HUES6 (cell line): ENCODE measurements around the gene OTOP3.

Experiments used
- H3K27ac ChIP-seq: 2 replicates; pipeline ENCODE4 v1.7.0; 2013; ENCODE audit warnings: low read depth, mild to moderate bottlenecking, low read length, inconsistent platforms
- H3K27me3 ChIP-seq: 2 replicates; pipeline ENCODE4 v1.6.1; 2013; ENCODE audit warnings: low read length; ENCODE audit not compliant: control insufficient read depth, insufficient read depth
- H3K36me3 ChIP-seq: 2 replicates; pipeline ENCODE4 v1.6.1; 2013; ENCODE audit warnings: low read length; ENCODE audit not compliant: control insufficient read depth, insufficient read depth
- H3K4me1 ChIP-seq: 2 replicates; pipeline ENCODE4 v1.6.1; 2013; ENCODE audit warnings: low read length; ENCODE audit not compliant: control insufficient read depth, insufficient read depth
- H3K4me3 ChIP-seq: 2 replicates; pipeline ENCODE4 v1.5.1; 2013; ENCODE audit warnings: low read depth, low read length
- H3K9ac ChIP-seq: one replicate; pipeline ENCODE4 v1.6.1; 2013; ENCODE audit warnings: mild to moderate bottlenecking, low read length
- H3K9me3 ChIP-seq: 2 replicates; pipeline ENCODE4 v1.6.1; 2013; ENCODE audit warnings: low read depth, low read length; ENCODE audit not compliant: control insufficient read depth, insufficient read depth

The OTOP3 gene

GRCh38 chr17:74924250-74924948, 11.3 kb upstream of the OTOP3 start, which contains the start of gene OTOP2:
Gene OTOP2 (plus strand): TSS chr17:74924273. CDS start chr17:74924633, 360 bp downstream.
- Histone ChIP-seq H3K9me3 (no peaks in the 10 kb centered on the region), H3K27me3 (peaks cover 90% of the 10 kb centered on the region), H3K27ac (no peak within 1 kb of the TSS), H3K9ac (no peak within 1 kb of the TSS), H3K4me1 (peaks cover 24% of the 10 kb centered on the region; the same call in 1 of the 2 replicates), H3K36me3 (no peaks in the 10 kb centered on the region), H3K4me3 (peak within 1 kb of the TSS; percentile 59)

- Histone ChIP-seq H3K4me3 (no peak overlapping the region), H3K27me3 (peaks cover 94% of the 10 kb centered on the region), H3K9me3 (no peaks in the 10 kb centered on the region), H3K9ac (no peak overlapping the region), H3K27ac (no peak overlapping the region), H3K36me3 (no peaks in the 10 kb centered on the region), H3K4me1 (peaks cover 22% of the 10 kb centered on the region; the same call in 1 of the 2 replicates)
These were observed 10.5 kb upstream of the OTOP3 start for GRCh38 chr17:74925242-74925641.

GRCh38 chr17:74928786-74929185, 6.9 kb upstream of the OTOP3 start:
- no peak overlapping the region for H3K4me3 ChIP-seq
- H3K27ac ChIP-seq = no peak overlapping the region
- H3K9me3 ChIP-seq = no peaks in the 10 kb centered on the region
- peaks cover 8% of the 10 kb centered on the region; the same call in 1 of the 2 replicates for H3K4me1 ChIP-seq
- H3K36me3 ChIP-seq = no peaks in the 10 kb centered on the region
- peaks cover 92% of the 10 kb centered on the region for H3K27me3 ChIP-seq
- H3K9ac ChIP-seq = no peak overlapping the region

- no peak overlapping the region for H3K27ac ChIP-seq
- H3K36me3 ChIP-seq = no peaks in the 10 kb centered on the region
- H3K9me3 ChIP-seq = no peaks in the 10 kb centered on the region
- no peak overlapping the region for H3K4me3 ChIP-seq
- peaks cover 10% of the 10 kb centered on the region; the same call in 1 of the 2 replicates for H3K4me1 ChIP-seq
- H3K9ac ChIP-seq = no peak overlapping the region
- peaks cover 92% of the 10 kb centered on the region for H3K27me3 ChIP-seq
These were observed 5.1 kb upstream of the OTOP3 start for GRCh38 chr17:74930535-74931036.

- Histone ChIP-seq H3K36me3 (no peaks in the 10 kb centered on the region), H3K4me3 (peak overlapping the region; percentile 53), H3K27ac (no peak overlapping the region), H3K9me3 (no peaks in the 10 kb centered on the region), H3K9ac (no peak overlapping the region), H3K27me3 (peaks cover 92% of the 10 kb centered on the region), H3K4me1 (peaks cover 13% of the 10 kb centered on the region; the same call in 1 of the 2 replicates)
These were observed 650 bp upstream of the OTOP3 start for GRCh38 chr17:74935048-74935447.

GRCh38 chr17:74936470-74936799, 737 bp downstream of the OTOP3 start:
- no peaks in the 10 kb centered on the region for H3K36me3 ChIP-seq
- peaks cover 92% of the 10 kb centered on the region for H3K27me3 ChIP-seq
- H3K9ac ChIP-seq = no peak overlapping the region
- peaks cover 8% of the 10 kb centered on the region; the same call in 1 of the 2 replicates for H3K4me1 ChIP-seq
- no peaks in the 10 kb centered on the region for H3K9me3 ChIP-seq
- H3K4me3 ChIP-seq = peak overlapping the region; percentile 53; the same call in 1 of the 2 replicates
- H3K27ac ChIP-seq = no peak overlapping the region

- Histone ChIP-seq H3K9me3 (no peaks in the 10 kb centered on the region), H3K9ac (no peak overlapping the region), H3K4me1 (0 out of 2 replicates have a peak, but pooled peaks cover 7% of the 10 kb centered on the region), H3K27ac (no peak overlapping the region), H3K36me3 (no peaks in the 10 kb centered on the region), H3K27me3 (peaks cover 95% of the 10 kb centered on the region), H3K4me3 (no peak overlapping the region)
These were observed 1.7 kb downstream of the OTOP3 start for GRCh38 chr17:74937064-74938051.

- Histone ChIP-seq H3K9me3 (no peaks in the 10 kb centered on the region), H3K4me1 (peaks cover 8% of the 10 kb centered on the region), H3K36me3 (no peaks in the 10 kb centered on the region), H3K4me3 (no peak overlapping the region), H3K27me3 (peaks cover 92% of the 10 kb centered on the region), H3K27ac (no peak overlapping the region), H3K9ac (no peak overlapping the region)
These were observed 2.7 kb downstream of the OTOP3 start for GRCh38 chr17:74938194-74938950.

- Histone ChIP-seq H3K9ac (no peak overlapping the region), H3K4me1 (peaks cover 17% of the 10 kb centered on the region), H3K9me3 (no peaks in the 10 kb centered on the region), H3K4me3 (no peak overlapping the region), H3K36me3 (no peaks in the 10 kb centered on the region), H3K27me3 (peaks cover 85% of the 10 kb centered on the region), H3K27ac (no peak overlapping the region)
These were observed 3.8 kb downstream of the OTOP3 start for GRCh38 chr17:74939534-74939933.

GRCh38 chr17:74941128-74941725, 5.5 kb downstream of the OTOP3 start:
- no peak overlapping the region for H3K27ac ChIP-seq
- H3K36me3 ChIP-seq = no peaks in the 10 kb centered on the region
- H3K4me3 ChIP-seq = no peak overlapping the region
- no peak overlapping the region for H3K9ac ChIP-seq
- H3K9me3 ChIP-seq = no peaks in the 10 kb centered on the region
- H3K4me1 ChIP-seq = peaks cover 9% of the 10 kb centered on the region
- H3K27me3 ChIP-seq = peaks cover 75% of the 10 kb centered on the region
